GM12865 (cell line): ENCODE results near the gene MTRF1.
"Not testable (repeated sequence)": the region's sequence is repeated elsewhere in the genome, so short reads cannot be mapped to it uniquely, and the experiment has no call there.

Experiments
- DNase-seq: peaks from one replicate; pipeline ENCODE4 v3.0.0; 2010; ENCODE audit warnings: low read depth
- H3K4me3 ChIP-seq: 2 replicates; pipeline ENCODE4 v1.5.1; 2011; ENCODE audit warnings: mild to moderate bottlenecking, low read depth, low read length, control low read depth
- CTCF ChIP-seq: IDR thresholded peaks from 2 replicates; pipeline ENCODE4 v1.5.1; 2011; ENCODE audit warnings: low read length, control low read depth, low read depth, inconsistent platforms; ENCODE audit not compliant: insufficient read depth; ENCODE audit errors: missing control alignments

Gene MTRF1

GRCh38 chr13:41182231-41182630 is 81.1 kb downstream of the MTRF1 start:
- DNase-seq, result no peak
- H3K4me3 ChIP-seq, result no peak overlapping the region
- TF ChIP-seq CTCF, result no peak

- DNase-seq, result peak; percentile 8
- no peak for TF ChIP-seq CTCF
- no peak overlapping the region for H3K4me3 ChIP-seq
These were observed 83.7 kb downstream of the MTRF1 start for GRCh38 chr13:41179593-41180250.

- DNase-seq, result no peak
- H3K4me3 ChIP-seq, result no peak overlapping the region
- no peak for TF ChIP-seq CTCF
These were observed 85.3 kb downstream of the MTRF1 start for GRCh38 chr13:41178040-41178439.

- no peak for DNase-seq
- no peak overlapping the region for H3K4me3 ChIP-seq
- TF ChIP-seq CTCF, result no peak
These were observed 85.8 kb downstream of the MTRF1 start for GRCh38 chr13:41177616-41178015.

- H3K4me3 ChIP-seq, DNase-seq: not testable (repeated sequence)
These were observed 87.8 kb downstream of the MTRF1 start for GRCh38 chr13:41175576-41175975.
